Measurements from ENCODE around the gene GALM.

DNA sequence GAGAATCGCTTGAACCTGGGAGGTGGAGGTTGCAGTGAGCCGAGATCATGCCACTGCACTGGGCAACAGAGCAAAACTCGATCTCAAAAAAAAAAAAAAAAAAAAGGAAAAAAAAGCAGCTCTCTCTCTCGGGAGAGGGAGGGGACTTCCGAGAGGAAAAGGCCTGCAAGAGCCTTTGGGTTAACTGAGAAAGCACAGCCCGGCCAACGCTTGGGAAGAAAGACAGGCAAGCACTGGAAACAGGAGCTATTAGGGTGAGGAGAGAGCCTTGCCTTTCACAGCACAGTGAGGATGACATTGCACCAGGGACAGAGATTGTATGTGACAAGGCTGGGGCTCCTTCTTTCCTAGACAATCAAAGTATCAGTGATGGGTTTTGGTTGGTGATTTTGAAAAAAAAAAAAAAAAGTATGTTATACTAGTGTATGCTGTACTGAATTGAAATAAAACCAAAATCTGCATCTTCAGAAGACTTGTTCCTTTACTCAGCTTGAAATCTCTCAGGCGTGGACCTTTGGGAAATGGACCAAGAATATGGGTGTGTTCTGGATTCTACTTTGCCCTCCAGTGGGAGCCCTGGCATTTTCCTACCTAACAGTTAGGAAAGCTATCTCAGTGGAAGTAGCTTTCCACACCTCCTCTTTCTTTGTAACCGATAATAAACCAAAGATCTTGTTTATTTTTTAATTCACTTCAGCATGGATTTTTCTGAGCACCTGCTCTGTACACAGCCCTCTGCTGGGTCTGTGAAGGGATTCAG, 68.6 kb downstream of the GALM start:
- TF ChIP-seq, protein P1, sequence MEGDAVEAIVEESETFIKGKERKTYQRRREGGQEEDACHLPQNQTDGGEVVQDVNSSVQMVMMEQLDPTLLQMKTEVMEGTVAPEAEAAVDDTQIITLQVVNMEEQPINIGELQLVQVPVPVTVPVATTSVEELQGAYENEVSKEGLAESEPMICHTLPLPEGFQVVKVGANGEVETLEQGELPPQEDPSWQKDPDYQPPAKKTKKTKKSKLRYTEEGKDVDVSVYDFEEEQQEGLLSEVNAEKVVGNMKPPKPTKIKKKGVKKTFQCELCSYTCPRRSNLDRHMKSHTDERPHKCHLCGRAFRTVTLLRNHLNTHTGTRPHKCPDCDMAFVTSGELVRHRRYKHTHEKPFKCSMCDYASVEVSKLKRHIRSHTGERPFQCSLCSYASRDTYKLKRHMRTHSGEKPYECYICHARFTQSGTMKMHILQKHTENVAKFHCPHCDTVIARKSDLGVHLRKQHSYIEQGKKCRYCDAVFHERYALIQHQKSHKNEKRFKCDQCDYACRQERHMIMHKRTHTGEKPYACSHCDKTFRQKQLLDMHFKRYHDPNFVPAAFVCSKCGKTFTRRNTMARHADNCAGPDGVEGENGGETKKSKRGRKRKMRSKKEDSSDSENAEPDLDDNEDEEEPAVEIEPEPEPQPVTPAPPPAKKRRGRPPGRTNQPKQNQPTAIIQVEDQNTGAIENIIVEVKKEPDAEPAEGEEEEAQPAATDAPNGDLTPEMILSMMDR (IDR thresholded peaks at IDR 0.05; ENCODE audit: low read length) = no peak
- TF ChIP-seq EZH2 (IDR thresholded peaks at IDR 0.05; ENCODE audit: borderline replicate concordance, low read length) = no peak
